ENCODE results near the gene SCAND1.
"Not testable (repeated sequence)": the region's sequence is repeated elsewhere in the genome, so short reads cannot be mapped to it uniquely, and the experiment has no call there.

The SCAND1 gene

DNA sequence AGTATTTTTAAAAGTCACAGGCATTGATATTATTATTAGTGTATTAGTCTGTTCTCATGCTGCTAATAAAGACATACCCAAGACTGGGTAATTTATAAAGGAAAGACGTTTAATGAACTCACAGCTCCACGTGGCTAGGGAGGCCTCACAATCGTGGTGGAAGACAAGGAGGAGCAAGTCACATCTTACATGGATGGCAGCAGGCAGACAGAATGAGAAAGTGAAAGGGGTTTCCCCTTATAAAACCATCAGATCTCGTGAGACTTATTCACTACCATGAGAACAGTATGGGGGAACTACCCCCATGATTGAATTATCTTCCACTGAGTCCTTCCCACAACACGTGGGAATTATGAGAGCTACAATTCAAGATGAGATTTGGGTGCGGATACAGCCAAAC is 5.0 kb upstream of the SCAND1 start:
- not testable (repeated sequence) for DNase-seq

DNA sequence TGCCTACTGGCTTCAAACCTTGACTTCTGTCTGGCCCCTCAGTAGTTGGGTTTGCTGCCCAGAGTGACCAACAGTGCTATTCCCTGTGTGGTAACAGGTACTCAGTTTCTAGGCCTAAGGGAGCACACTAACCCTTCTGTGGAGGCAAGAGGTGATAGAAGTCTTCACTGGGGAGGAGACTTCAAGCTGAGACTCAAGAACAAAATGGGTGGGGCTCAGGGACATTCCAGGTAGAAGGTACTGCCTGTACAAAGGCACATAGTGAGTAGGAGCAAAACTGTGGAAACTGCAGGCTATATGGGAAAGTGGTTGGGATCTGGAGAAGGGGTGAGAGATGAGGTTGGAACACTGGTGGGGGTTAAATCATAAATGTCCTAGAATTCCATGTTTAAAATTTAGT is 2.3 kb upstream of the SCAND1 start:
- no peak for DNase-seq

DNA sequence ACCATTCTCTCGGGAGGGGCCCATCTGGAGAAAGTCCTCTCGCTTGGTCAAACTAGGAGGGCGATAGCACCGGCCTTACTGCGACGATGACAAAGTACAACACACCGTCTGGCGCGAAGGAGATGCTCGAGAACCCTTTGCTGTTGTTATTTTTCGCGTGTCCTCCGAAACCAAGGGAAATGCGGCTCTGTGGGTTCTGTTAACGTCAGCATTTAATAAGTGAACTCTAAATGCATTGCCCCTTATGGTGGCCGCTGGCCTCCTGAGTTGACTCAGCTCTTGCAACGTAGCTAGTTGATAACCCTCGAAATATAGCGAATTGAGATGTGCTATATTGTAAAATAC is 577 bp upstream of the SCAND1 start:
- DNase-seq: peak; percentile 29

DNA sequence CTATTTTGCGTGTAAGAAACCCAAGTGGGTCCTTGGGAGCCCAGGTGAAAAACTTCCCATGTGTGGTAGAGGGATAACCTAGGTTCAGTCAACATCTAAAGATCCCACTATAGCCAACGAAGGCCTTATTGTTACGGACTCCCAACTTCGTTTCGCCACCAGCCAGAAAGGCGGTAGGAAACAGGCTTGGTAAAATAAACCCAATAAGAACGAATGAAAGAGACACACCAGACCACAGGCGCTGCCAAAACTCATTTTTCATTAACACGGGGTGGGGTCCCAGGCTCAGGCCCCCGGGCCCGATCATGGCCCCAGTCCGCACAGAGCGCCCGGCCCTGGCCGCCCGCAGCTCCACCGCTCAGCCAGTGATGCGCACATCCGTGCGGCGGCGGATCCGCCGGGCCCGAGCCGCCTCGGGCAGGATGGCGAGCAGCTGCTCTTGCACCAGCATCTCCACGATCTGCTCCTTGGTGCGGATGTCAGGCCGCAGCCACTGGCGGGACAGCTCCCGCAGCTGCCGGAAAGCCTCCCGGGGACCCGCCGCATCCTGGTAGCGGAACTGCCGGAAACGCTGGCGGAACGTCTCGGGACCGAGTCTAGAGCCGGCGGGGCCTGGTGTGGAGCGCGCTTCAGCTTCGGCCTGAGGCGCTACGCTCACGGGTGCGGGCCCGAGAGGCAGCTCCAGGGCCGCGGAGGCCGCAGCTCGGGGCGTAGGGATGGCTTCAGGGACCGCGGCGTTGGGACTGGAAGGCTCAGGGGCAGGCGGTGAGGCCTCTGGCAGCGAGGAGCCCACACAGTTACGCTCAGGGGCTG is 709 bp downstream of the SCAND1 start:
- DNase-seq: peak; percentile 31

DNA sequence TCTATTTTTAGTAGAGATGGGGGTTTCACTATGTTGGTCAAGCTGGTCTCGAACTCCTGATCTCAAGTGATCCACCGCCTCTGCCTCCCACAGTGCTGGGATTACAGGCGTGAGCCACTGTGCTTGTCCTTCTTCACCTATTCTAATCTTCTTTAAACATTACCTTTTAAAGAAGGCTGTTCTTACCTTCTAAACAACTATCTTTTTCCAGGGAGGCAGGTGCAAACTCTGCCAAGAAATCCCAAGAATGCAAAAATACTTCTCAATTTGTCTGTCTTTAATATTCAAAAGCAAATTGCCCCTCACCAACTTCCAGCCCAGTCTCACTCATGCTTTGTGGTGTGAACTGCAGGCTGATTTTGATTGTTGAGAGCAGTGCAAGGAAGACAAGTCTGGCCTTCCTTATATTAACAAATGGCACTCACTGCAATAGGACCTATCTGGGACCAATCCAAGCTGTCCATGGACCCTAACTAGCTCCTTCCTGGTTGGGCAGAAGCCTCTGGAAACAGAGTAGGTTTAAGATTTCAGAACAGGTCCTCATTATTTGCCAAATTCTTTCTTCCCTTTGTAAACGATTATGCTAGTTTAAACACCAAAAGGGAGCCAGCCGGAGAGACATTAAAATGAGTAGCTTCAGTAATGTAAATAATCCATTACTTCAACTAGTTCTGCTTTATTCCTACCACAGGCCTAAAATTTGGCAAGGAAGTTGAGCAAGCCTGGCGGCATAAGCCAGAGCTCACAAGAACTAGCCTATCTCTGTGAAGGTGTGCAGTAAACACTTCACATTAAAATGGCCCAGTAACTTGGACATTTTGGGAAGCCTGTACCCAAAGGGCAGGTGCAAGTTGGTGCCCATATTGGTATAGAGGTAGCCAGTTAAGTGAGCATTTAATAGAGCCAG is 1.6 kb downstream of the SCAND1 start:
- no peak for DNase-seq

DNA sequence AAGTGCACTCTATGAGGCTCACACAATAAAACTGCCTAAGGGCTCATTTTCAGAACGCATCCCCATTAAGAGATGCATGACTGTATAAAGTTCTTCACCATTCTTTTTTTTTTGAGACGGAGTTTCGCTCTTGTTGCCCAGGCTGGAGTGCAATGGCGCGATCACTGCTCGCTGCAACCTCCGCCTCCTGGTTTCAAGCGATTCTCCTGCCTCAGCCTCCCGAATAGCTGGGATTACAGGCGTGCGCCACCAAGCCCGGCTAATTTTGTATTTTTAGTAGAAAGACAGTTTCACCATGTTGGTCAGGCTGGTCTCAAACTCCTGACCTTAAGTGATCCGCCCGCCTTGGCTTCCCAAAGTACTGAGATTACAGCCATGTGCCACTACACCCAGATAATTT is 2.2 kb downstream of the SCAND1 start:
- DNase-seq: not testable (repeated sequence)

DNA sequence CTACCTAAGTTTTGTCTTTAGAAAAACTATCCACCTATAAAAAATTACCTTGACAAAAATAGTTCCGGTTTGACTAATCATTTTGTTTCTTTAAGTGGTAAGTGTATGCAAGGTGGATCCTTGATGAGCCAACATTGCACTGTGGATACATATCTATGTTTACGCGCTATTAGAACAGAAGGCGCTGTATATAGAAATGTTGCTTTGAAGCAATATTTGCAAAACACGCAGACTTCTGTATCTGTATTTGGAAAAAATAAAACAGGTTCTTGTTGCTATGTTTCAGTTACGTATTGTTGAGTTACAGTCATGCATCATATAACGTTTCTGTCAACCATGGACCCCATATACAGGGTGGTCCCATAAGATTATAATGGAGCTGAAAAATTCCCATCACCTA is 4.2 kb downstream of the SCAND1 start:
- DNase-seq: no peak

DNA sequence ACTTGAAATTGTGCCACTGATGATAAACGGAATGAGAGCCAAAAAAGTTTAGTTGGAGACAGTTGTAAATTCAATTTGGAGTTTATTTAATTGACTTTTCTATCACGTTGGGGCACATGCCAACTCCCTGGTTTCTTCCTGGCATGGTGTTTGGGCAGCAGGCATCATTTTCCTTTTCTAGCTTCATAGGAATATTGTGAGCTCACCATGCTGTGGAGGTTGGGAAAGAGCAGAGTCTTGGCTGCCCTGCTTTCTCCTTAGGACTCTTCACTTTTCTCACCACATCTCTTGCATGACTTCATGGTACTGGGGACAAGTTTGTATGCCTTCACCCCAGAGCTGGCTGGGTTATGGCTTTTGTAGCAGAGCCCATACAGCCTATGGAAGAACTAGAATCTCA is 6.4 kb downstream of the SCAND1 start:
- DNase-seq: peak; percentile 49

DNA sequence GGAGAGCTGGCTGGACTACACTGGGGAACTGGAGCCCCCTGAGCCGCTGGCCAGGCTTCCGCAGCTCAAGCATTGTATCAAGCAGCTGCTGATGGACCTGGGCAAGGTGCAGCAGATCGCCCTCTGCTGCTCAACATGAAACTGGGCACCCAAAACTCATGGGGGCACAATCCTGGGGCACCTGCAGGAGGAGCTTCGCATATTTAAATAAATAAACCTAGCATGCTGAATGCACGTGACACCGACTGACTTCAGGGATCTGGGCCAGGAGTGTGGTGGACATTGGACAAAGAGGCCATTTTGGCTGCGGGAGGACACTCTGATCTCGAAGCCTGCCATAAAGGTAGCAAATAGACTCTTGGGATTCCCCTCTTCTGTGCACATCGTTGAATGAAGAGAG is 6.8 kb downstream of the SCAND1 start:
- peak; percentile 15 for DNase-seq

DNA sequence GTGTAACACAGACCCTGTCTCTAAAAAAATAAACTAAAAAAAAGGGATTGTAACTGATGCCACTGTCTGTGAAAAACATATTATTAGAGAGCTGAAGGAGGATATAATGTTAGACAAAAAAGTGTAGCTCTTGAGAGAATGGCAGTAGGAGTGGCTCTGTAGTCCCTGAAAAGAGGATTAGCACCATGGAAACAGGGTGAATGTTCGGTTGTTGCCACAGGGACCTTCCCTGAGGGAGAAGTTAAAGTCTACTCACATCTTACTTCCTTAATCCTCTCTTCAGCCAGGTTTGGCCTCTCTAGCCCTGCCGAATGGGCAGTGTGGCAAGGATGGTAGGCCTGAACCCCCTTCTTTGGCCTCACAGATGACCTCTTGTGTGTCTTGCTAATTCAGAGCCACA is 12.1 kb downstream of the SCAND1 start:
- no peak for DNase-seq

DNA sequence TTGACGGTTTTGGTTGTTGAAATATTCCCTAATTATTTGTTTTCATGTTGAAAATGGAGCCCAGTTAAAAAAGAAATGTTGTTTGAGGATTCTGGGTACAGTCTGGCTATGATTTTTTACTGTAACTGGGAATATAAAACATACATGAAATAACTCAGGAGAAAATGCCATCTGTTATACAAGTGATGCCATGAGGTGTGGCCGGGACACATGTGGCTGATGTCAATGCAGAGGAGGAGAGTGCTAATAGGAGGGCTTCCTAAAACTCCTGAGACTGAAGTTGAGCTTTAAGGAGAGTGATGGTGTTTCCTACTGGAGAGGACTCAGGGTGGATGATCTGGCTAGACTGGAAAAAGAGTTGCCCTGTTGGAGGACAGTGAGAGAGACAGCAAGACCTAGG is 12.7 kb downstream of the SCAND1 start:
- no peak for DNase-seq

DNA sequence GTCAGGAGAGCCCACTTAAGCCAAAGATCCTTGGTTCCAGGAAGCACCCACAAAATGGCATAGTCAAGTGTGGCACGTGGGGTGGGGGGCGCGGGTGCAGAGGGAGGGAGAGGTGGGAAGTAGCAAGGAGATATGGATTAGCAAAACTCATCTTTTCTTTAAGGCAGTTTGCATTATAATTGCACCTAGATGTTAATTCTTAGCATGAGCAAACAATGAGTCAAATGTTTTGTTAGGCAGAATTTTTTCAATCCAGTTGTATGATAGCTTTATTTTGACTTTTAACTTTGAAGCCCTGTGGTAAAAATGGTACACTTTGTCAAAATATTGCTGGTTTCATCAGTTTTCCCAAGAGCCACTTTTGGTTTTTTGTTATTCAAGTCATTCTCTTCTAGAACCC is 15.0 kb downstream of the SCAND1 start:
- no peak for DNase-seq

DNA sequence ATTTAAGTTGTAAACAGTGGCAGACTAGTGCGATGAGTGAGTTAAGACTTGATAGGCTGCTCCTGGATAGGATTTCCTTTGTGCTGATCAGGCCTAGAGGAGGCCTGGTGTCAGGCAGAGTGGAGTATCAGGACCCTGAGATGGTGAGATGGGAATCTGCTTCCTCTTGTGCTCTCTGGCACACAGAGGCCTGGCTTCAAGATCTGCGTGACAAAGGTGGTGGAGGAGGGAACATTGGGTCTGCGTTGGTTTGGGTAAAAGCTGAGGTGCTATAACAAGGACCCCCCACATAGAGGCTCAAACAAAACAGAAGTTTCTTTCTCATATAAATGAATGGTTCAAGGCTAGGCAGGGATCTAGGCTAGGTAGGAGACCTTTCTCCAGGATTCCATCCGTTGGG is 20.3 kb downstream of the SCAND1 start:
- no peak for DNase-seq

DNA sequence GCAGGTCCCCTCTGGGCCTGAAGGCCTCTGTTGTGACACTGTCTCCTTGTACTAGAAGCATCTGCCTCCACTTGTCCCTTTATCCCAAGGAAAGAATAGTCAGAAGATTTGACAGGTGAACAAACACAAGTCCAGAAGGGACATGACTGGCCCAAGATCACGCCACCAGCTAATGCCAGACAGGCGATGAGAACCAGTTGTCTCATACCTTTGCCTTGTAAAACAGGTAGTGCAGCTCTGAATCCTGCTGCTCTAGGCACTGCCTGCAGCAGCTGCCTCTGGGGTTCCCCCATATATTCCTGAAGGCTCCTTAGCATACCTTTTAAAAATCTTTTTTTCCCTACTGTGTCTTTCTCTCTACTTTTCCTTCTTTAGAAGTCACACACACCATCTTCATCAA is 25.0 kb downstream of the SCAND1 start:
- no peak for DNase-seq

DNA sequence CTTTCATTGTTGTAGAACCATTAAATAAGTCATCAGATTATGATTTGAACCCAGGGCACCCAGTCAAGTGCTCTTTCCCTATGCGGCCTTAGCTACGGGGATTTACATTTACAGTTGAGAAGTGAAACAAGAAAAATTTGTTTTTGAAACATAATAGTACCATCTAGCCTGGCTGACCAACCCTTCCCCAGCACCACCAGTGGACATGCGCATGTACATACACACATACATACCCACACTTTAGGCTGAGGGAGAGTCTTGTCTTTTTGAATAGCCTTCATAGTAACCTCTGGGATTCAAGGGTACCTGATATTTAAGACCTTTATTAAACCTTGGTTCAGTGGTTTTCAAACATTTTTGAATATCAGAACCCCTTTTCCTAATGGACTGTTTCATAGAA is 33.8 kb downstream of the SCAND1 start:
- DNase-seq: no peak

DNA sequence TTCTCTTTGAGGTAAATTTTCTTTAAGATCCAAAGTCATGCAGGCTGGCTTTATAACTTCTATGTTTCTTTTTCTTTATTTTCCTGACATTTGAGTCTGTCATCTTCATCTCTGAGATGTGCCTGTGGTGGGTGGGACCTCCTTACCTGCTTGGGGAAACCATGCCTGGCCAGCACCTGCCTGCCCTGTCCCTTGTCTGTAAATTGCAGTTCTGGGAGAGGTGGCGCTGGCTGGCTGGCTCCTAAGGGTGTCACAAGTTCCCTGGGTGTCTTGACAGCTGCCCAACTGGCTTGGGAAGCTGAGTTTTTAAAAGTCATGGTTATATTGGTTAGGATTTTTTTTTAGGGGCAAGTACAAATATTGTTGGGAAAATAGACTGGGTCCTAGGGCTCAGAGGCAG is 36.3 kb downstream of the SCAND1 start:
- DNase-seq: no peak

DNA sequence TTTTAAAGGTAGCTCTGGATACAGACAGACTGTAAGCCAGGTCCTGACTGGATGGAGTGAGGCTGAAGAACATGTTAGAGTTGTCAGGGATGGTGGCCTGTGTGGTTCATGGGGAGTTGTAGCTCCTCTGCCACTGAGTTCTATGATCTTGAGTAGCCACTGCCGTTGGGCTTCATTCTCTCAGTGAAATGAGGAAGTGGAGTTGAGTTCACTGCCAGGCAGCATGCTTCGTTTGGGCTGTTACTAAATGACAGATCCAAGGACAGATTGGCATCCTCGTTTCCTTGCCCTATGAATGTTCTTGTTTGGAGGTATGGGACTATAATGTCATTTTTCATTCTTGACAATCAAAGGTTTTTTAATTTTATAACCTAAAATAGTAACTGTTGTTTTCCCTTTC is 37.2 kb downstream of the SCAND1 start:
- DNase-seq: no peak

DNA sequence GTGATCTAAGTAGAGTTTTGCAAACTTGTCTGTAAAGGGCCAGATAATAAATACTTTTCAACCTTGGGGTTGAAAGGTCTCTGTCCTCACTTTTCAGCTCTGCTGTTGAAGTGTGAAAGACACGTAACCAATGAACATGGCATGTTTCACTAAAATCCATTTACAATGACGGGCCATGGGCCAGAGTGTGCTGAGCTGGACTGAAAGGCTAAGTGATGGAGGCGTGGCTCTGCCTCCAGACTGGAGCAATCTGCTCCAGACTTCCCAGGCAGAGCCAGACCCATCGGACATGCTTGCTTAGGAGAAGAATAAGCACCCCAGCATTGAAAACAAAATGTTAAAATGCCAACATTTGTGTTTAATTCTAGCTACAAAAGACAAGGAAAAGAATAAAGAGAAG is 41.4 kb downstream of the SCAND1 start:
- no peak for DNase-seq

DNA sequence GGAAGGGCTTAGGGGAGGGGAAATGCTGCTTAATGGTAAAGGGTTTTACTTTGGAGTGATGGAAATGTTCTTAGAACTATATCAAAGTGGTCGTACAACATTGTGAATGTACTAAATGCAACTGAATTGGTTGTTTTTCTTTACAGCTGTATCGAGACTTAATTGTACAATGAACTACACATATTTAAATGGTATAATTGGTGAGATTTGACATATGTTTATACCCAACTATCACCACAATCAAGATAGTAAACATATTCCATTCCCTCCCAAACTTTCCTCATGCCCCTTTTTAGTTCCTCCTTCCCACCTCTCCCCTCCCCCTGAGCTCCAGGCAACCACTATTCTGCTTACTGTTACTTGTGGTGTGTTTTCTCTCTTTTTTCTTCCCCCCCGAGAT is 44.0 kb downstream of the SCAND1 start:
- no peak for DNase-seq

DNA sequence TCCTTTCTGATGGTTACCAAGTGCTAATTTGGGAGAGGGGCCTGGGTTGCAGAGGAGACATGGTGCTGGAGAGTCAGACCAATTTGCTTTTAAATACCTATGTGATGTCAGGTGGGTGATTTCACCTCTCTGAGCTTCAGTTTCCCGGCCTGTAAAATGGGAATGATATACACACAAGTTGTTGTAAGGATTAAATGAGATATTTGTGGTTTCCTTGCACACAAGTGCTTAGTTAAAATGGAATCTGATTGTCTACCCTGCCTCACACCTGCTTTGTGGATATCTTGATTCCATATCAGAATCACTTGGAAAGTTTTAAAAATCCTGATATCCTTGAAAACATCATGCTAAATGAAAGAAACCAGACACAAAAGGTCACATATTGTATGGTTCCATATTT is 44.5 kb downstream of the SCAND1 start:
- DNase-seq: no peak

DNA sequence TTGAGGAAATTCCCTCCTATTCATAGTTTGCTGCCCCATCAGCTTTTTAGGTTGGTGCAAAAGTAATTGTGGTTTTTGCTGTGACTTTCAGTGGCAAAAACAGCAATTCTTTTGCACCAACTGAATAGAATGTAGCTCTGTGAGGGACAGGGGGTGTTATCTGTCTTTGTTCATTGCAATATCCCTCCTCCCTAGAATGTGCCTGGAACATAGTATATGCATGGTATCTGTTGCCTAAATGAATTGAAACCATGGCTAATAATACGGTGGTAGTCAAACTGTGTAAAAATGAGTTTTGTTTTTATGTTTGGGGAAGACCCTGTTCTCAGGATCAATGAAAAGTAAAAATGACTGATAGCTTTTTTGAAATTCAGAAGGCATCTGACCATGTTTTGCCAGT is 45.1 kb downstream of the SCAND1 start:
- no peak for DNase-seq

DNA sequence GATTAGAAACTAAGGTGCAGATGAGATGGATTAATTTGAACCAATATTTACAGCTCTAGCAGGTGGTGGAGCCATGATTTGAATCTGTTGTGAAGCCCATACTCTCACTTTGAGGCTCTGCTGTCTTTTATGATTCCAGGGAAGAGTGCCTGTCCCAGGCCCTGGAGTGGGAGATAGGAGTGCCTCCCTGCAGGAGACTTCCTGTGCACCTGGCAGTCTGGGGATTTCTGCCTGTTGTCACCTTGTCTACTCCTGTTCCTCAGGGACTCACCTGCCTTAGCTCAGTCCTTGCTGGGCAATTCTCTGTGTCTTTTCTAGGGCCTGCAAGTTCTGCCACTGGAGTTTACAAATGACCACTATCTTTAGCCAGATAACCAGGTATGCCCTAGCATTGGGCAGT is 46.3 kb downstream of the SCAND1 start:
- DNase-seq: no peak

DNA sequence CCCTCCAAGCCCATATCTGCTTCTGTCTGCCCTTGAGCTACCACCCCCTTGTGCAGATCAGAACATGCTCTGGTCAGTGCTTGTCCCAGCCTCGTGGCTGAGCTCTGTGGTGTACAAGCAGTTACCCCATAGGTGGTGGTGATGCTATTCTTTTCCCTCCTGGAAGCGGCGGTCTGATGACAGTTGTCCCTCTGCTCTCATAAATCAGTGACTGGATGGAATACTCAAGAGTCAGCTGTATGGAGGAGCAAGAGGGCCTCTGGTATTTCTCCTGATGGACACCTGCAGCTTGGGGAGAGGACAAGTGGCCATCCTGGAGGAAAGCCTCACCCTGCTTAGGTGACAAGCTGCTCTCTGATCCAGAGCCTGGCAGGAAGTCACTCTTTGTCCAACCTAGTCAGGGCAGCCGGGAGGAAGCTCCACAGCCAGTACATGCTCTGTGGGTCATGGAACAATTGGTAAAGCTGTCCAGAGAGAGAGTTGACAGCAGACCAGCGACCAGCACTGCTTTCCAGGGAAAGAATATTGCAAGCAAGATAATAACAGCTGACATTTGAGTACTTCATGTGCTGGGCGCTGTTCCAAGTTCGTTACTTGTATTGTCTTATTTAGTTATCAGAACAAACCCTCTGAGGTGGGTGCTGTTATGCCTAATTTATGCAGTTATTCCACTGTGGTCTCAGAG is 47.1 kb downstream of the SCAND1 start:
- DNase-seq: no peak

Data from fibroblast of skin of scalp (primary cell).